Loucy (cell line): ENCODE results near the gene ARRB1.

Source experiments
- H2AFZ ChIP-seq: fragments of 200-600 bp; sonication (generic); 2 replicates; pipeline ENCODE4 v1.6.0; 2016; ENCODE audit warnings: antibody characterized with exemption, mild to moderate bottlenecking, low read length, moderate library complexity
- H3F3A ChIP-seq: fragments of 200-600 bp; 2 replicates; pipeline ENCODE4 v1.6.0; 2016; ENCODE audit warnings: antibody characterized with exemption, low read depth, mild to moderate bottlenecking
- H3K27me3 ChIP-seq: fragments of 200-600 bp; sonication (generic); 2 replicates; pipeline ENCODE4 v1.6.1; 2014; ENCODE audit warnings: low read length, mild to moderate bottlenecking; ENCODE audit not compliant: insufficient read depth, poor library complexity, severe bottlenecking
- H3K36me3 ChIP-seq: fragments of 200-600 bp; sonication (generic); 2 replicates; pipeline ENCODE4 v1.6.1; 2016; ENCODE audit warnings: low read length; ENCODE audit not compliant: insufficient read depth
- H3K4me1 ChIP-seq: fragments of 200-600 bp; sonication (generic); 2 replicates; pipeline ENCODE4 v1.5.1; 2014; ENCODE audit warnings: low read length, mild to moderate bottlenecking; ENCODE audit not compliant: insufficient read depth, poor library complexity, severe bottlenecking
- H3K4me2 ChIP-seq: fragments of 200-600 bp; sonication (generic); 2 replicates; pipeline ENCODE4 v1.6.0; 2014; ENCODE audit warnings: antibody characterized with exemption, low read length, low read depth, mild to moderate bottlenecking; ENCODE audit not compliant: poor library complexity, severe bottlenecking
- H3K4me3 ChIP-seq: fragments of 200-600 bp; sonication (generic); 2 replicates; pipeline ENCODE4 v1.5.1; 2014; ENCODE audit warnings: low read length, mild to moderate bottlenecking, mixed read lengths; ENCODE audit not compliant: poor library complexity, severe bottlenecking
- H3K79me2 ChIP-seq: fragments of 200-600 bp; sonication (generic); 2 replicates; pipeline ENCODE4 v1.6.1; 2014; ENCODE audit warnings: low read length; ENCODE audit not compliant: insufficient read depth
- H3K9ac ChIP-seq: fragments of 200-600 bp; sonication (generic); 2 replicates; pipeline ENCODE4 v1.6.0; 2014; ENCODE audit warnings: mild to moderate bottlenecking, low read depth, low read length, moderate library complexity; ENCODE audit not compliant: poor library complexity, severe bottlenecking
- H3K9me2 ChIP-seq: fragments of 200-600 bp; sonication (generic); replicated peaks from 2 replicates; pipeline ENCODE4 v1.6.1; 2016; ENCODE audit warnings: low read depth, low read length, mixed read lengths
- H3K9me3 ChIP-seq: fragments of 200-600 bp; sonication (generic); 2 replicates; pipeline ENCODE4 v1.6.1; 2014; ENCODE audit warnings: mild to moderate bottlenecking, antibody characterized with exemption, low read length, low read depth; ENCODE audit not compliant: insufficient read depth
- H4K20me1 ChIP-seq: fragments of 200-600 bp; sonication (generic); 2 replicates; pipeline ENCODE4 v1.6.0; 2014; ENCODE audit warnings: antibody characterized with exemption, low read length, mild to moderate bottlenecking; ENCODE audit not compliant: insufficient read depth, poor library complexity, severe bottlenecking
- EZH2phosphoT487 ChIP-seq: fragments of 200-600 bp; IDR thresholded peaks from 2 replicates; pipeline ENCODE4 v1.6.1; 2018; ENCODE audit warnings: antibody characterized with exemption, mild to moderate bottlenecking, moderate library complexity, borderline replicate concordance
- TF ChIP-seq, protein P1 (sequence below): fragments of 200-600 bp; sonication (generic); conservative IDR thresholded peaks from 2 replicates; pipeline ENCODE4 v1.5.1; 2014; ENCODE audit warnings: mild to moderate bottlenecking, antibody characterized with exemption, low read length

ARRB1 gene

DNA sequence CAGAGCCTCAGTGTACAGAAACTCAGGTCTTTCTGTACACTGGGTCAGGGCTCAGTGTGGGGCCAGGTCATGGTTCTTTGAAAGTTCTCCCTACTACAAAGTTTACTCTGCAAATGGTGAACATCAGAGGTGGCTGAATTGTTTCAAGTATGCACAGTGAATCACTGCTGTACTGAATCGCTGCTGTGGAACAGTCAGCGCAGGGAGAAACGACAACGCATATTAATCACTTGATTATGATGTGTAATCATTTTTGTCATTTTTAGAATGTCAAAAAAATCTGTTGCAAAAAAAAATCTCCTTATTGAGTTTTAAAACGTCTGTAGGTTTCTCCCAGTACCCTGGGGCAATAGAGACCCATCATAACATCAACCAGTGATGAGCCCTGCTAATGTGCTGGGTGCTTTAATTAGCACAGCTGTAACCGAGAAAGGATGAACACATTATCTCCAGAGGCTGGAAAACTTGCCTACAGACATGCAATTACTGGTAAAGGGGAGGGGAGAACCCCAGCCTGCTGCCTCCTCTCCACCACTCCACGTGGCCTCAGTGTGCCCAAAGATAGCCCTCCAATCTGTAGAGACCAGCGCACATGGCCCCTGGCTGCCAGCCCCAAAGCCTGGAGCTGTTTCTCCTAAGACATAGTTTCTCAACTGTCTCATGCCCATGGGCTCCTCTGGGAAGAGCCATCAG, 12.8 kb downstream of the ARRB1 start:
- H3K27me3 ChIP-seq, result no peaks in the 10 kb centered on the region
- no peaks in the 10 kb centered on the region for H3F3A ChIP-seq
- peaks cover 81% of the 10 kb centered on the region for H3K4me1 ChIP-seq
- H3K4me2 ChIP-seq, result peak overlapping the region; percentile 84
- no peak for TF ChIP-seq EZH2phosphoT487
- TF ChIP-seq, protein P1, sequence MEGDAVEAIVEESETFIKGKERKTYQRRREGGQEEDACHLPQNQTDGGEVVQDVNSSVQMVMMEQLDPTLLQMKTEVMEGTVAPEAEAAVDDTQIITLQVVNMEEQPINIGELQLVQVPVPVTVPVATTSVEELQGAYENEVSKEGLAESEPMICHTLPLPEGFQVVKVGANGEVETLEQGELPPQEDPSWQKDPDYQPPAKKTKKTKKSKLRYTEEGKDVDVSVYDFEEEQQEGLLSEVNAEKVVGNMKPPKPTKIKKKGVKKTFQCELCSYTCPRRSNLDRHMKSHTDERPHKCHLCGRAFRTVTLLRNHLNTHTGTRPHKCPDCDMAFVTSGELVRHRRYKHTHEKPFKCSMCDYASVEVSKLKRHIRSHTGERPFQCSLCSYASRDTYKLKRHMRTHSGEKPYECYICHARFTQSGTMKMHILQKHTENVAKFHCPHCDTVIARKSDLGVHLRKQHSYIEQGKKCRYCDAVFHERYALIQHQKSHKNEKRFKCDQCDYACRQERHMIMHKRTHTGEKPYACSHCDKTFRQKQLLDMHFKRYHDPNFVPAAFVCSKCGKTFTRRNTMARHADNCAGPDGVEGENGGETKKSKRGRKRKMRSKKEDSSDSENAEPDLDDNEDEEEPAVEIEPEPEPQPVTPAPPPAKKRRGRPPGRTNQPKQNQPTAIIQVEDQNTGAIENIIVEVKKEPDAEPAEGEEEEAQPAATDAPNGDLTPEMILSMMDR, result no peak
- H3K9ac ChIP-seq, result peak overlapping the region; percentile 80
- H4K20me1 ChIP-seq, result peaks cover 5% of the 10 kb centered on the region
- H3K9me3 ChIP-seq, result no peaks in the 10 kb centered on the region
- peaks cover 97% of the 10 kb centered on the region for H3K79me2 ChIP-seq
- peak overlapping the region; percentile 63 for H3K4me3 ChIP-seq
- H3K36me3 ChIP-seq, result peaks cover 6% of the 10 kb centered on the region; the same call in 1 of the 2 replicates
- no peaks in the 10 kb centered on the region for H3K9me2 ChIP-seq
- no peak overlapping the region for H2AFZ ChIP-seq

DNA sequence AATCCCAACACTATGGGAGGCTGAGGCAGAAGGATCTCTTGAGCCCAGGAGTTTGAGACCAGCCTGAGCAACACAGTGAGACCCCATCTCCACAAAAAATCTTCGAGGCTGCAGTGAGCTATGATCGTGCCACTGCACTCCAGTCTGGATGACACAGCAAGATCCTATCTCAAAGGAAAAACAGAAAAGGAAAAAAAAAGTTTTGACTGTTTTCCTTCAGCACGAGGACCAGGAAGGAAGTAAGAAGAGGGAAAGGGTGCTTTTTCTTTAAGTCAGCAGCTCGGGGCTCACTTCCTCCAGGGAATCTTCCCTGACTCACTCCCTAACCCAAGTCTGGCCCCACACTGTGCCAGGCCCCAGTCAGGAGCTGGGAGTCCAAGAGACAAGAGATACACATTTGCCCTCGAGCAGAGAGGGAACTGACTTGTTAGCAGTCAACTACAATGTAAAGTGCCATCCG, 14.2 kb downstream of the ARRB1 start:
- Histone ChIP-seq H3K79me2 (peaks cover 96% of the 10 kb centered on the region), H3K4me1 (peaks cover 77% of the 10 kb centered on the region), H3K9me3 (no peaks in the 10 kb centered on the region), H3K36me3 (peaks cover 6% of the 10 kb centered on the region; the same call in 1 of the 2 replicates), H3K9ac (peak overlapping the region; percentile 50), H2AFZ (no peak overlapping the region), H3K27me3 (no peaks in the 10 kb centered on the region), H3K9me2 (no peaks in the 10 kb centered on the region), H3K4me2 (peak overlapping the region; percentile 8), H3F3A (no peaks in the 10 kb centered on the region), H4K20me1 (peaks cover 13% of the 10 kb centered on the region), H3K4me3 (no peak overlapping the region)
- TF ChIP-seq, protein P1, result no peak
- no peak for TF ChIP-seq EZH2phosphoT487

DNA sequence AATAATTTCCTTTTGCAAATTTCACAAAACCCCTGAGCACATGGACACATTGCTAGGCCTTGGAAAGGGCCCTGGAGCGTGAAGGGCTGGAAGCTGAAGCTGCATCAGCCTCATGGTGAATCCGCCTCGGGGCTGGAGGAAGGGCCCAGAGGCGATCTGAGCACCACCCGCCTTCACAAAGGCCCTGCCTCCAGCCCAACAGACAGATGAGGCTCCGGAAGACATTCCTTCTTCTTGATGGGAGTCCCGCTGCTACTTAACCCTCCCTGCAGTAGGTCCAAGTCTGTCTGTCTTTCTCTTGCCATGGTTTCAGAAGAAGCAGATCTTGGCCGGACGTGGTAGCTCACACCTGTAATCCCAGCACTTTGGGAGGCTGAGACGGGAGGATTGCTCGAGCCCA, 16.5 kb downstream of the ARRB1 start:
- no peaks in the 10 kb centered on the region for H3K9me2 ChIP-seq
- peak overlapping the region; percentile 26 for H3K9ac ChIP-seq
- H3K27me3 ChIP-seq, result no peaks in the 10 kb centered on the region

More for the DNA sequence above, 16.5 kb downstream of the ARRB1 start:
- Histone ChIP-seq H3K4me2 (no peak overlapping the region), H3K79me2 (peaks cover 99% of the 10 kb centered on the region), H3K4me3 (no peak overlapping the region), H3K36me3 (peaks cover 6% of the 10 kb centered on the region; the same call in 1 of the 2 replicates), H2AFZ (no peak overlapping the region), H3F3A (no peaks in the 10 kb centered on the region), H3K4me1 (peaks cover 71% of the 10 kb centered on the region), H4K20me1 (peaks cover 16% of the 10 kb centered on the region), H3K9me3 (no peaks in the 10 kb centered on the region)
- TF ChIP-seq, protein P1, result no peak
- TF ChIP-seq EZH2phosphoT487, result no peak
